ENCODE results near the gene EDN2. TPM values are rescaled to one million over a fixed set of nuclear protein-coding genes. Genes with fewer than 3 reads are reported as not detected.

Gene EDN2
- total and polyA plus RNA-seq, 2 experiments from 2014 or later: 0.40 to 2.3 TPM

GRCh38 chr1:41519667-41520066 is 35.2 kb upstream of the EDN2 start:
- Histone ChIP-seq H4K20me1 (ENCODE audit: insufficient read depth, poor library complexity, severe bottlenecking) (no peaks in the 10 kb centered on the region), H3K9me2 (replicated peaks; ENCODE audit: insufficient read depth) (no peaks in the 10 kb centered on the region)

GRCh38 chr1:41518471-41518870 is 34.0 kb upstream of the EDN2 start:
- no peak overlapping the region for H3K27ac ChIP-seq
- H3K4me1 ChIP-seq (ENCODE audit: insufficient read depth): peaks cover 27% of the 10 kb centered on the region
- no peaks in the 10 kb centered on the region for H3K9me2 ChIP-seq (replicated peaks; ENCODE audit: insufficient read depth)
- DNase-seq (ENCODE audit: low spot score): no peak
- no peaks in the 10 kb centered on the region for H4K20me1 ChIP-seq (ENCODE audit: insufficient read depth, poor library complexity, severe bottlenecking)
- H3K27me3 ChIP-seq: no peaks in the 10 kb centered on the region
- no peaks in the 10 kb centered on the region for H3K79me2 ChIP-seq
- H3K9me3 ChIP-seq (ENCODE audit: low read depth): no peaks in the 10 kb centered on the region
- no peaks in the 10 kb centered on the region for H3K36me3 ChIP-seq (replicated peaks; ENCODE audit: insufficient read depth, low read depth)
- 95% methylated on average over 5 of the region's 5 CpGs for WGBS (ENCODE audit: low lambda C conversion rate, missing lambda C conversion rate)
- H2AFZ ChIP-seq: no peak overlapping the region
- TF ChIP-seq EZH2phosphoT487 (IDR thresholded peaks at IDR 0.05; ENCODE audit: low read depth, severe bottlenecking, unreplicated experiment): no peak
- TF ChIP-seq CTCF (IDR thresholded peaks at IDR 0.05; ENCODE audit: poor library complexity): no peak
- TF ChIP-seq EZH2 (IDR thresholded peaks at IDR 0.05; ENCODE audit: borderline replicate concordance): no peak
- no peak overlapping the region for H3K4me2 ChIP-seq
- no peak overlapping the region for H3K4me3 ChIP-seq

More at GRCh38 chr1:41519667-41520066, 35.2 kb upstream of the EDN2 start:
- no peaks in the 10 kb centered on the region for H3K79me2 ChIP-seq
- no peak overlapping the region for H3K27ac ChIP-seq
- DNase-seq (ENCODE audit: low spot score): no peak
- whole genome bisulfite sequencing (ENCODE audit: low lambda C conversion rate, missing lambda C conversion rate): 90% methylated on average over 5 of the region's 5 CpGs
- no peak overlapping the region for H3K4me3 ChIP-seq
- H3K27me3 ChIP-seq: no peaks in the 10 kb centered on the region
- TF ChIP-seq CTCF (IDR thresholded peaks at IDR 0.05; ENCODE audit: poor library complexity) (no peak), EZH2 (IDR thresholded peaks at IDR 0.05; ENCODE audit: borderline replicate concordance) (no peak), EZH2phosphoT487 (IDR thresholded peaks at IDR 0.05; ENCODE audit: low read depth, severe bottlenecking, unreplicated experiment) (no peak)
- H3K9me3 ChIP-seq (ENCODE audit: low read depth): no peaks in the 10 kb centered on the region
- no peaks in the 10 kb centered on the region for H3K36me3 ChIP-seq (replicated peaks; ENCODE audit: insufficient read depth, low read depth)
- H2AFZ ChIP-seq: no peak overlapping the region
- H3K4me2 ChIP-seq: no peak overlapping the region
- peaks cover 22% of the 10 kb centered on the region for H3K4me1 ChIP-seq (ENCODE audit: insufficient read depth)

GRCh38 chr1:41517062-41517438 is 32.6 kb upstream of the EDN2 start:
- DNase-seq (ENCODE audit: low spot score): no peak
- Histone ChIP-seq H3K36me3 (replicated peaks; ENCODE audit: insufficient read depth, low read depth) (no peaks in the 10 kb centered on the region), H3K79me2 (no peaks in the 10 kb centered on the region), H3K4me3 (no peak overlapping the region), H3K27me3 (no peaks in the 10 kb centered on the region), H3K4me1 (ENCODE audit: insufficient read depth) (peaks cover 27% of the 10 kb centered on the region), H3K9me2 (replicated peaks; ENCODE audit: insufficient read depth) (no peaks in the 10 kb centered on the region), H3K9me3 (ENCODE audit: low read depth) (no peaks in the 10 kb centered on the region), H2AFZ (no peak overlapping the region), H3K4me2 (peak overlapping the region; percentile 79), H4K20me1 (ENCODE audit: insufficient read depth, poor library complexity, severe bottlenecking) (no peaks in the 10 kb centered on the region), H3K27ac (no peak overlapping the region)
- 75% methylated on average over 3 of the region's 3 CpGs for WGBS (ENCODE audit: low lambda C conversion rate, missing lambda C conversion rate)
- TF ChIP-seq EZH2 (IDR thresholded peaks at IDR 0.05; ENCODE audit: borderline replicate concordance) (no peak), CTCF (IDR thresholded peaks at IDR 0.05; ENCODE audit: poor library complexity) (no peak), EZH2phosphoT487 (IDR thresholded peaks at IDR 0.05; ENCODE audit: low read depth, severe bottlenecking, unreplicated experiment) (no peak)
